NCI-H345 (cell line): ENCODE results near the gene OTUD3.
A peak's percentile ranks its signal among the peaks of the same experiment; 100 is the strongest.
"Not testable (repeated sequence)": the region's sequence is repeated elsewhere in the genome, so short reads cannot be mapped to it uniquely, and the experiment has no call there.

Experiments used
- DNase-seq: peaks from one replicate; lab custom pipeline; 2025; lab: John Stamatoyannopoulos, UW

The OTUD3 gene

GRCh38 chr1:19918057-19918456, 35.9 kb downstream of the OTUD3 start:
- DNase-seq: peak; percentile 76

- no peak for DNase-seq
Observed at GRCh38 chr1:19920132-19920710, 38.0 kb downstream of the OTUD3 start.

GRCh38 chr1:19921310-19921709, 39.1 kb downstream of the OTUD3 start:
- peak; percentile 90 for DNase-seq

- no peak for DNase-seq
Observed at GRCh38 chr1:19922015-19922688, 40.0 kb downstream of the OTUD3 start.

- no peak for DNase-seq
Observed at GRCh38 chr1:19923137-19923952, 41.1 kb downstream of the OTUD3 start, which contains the start of gene PLA2G2E. PLA2G2E (minus strand) TSS chr1:19923617; CDS start chr1:19923559, 58 bp downstream.

- no peak for DNase-seq
Observed at GRCh38 chr1:19923953-19924346, 41.8 kb downstream of the OTUD3 start.

- DNase-seq: no peak
Observed at GRCh38 chr1:19925342-19926070, 43.3 kb downstream of the OTUD3 start.

GRCh38 chr1:19926296-19927129, 44.3 kb downstream of the OTUD3 start:
- no peak for DNase-seq

GRCh38 chr1:19927130-19927421, 44.9 kb downstream of the OTUD3 start:
- not testable (repeated sequence) for DNase-seq

GRCh38 chr1:19932866-19933265, 50.7 kb downstream of the OTUD3 start:
- DNase-seq: no peak

GRCh38 chr1:19934336-19934735, 52.1 kb downstream of the OTUD3 start:
- no peak for DNase-seq

GRCh38 chr1:19936061-19936750, 54.0 kb downstream of the OTUD3 start:
- no peak for DNase-seq

- no peak for DNase-seq
Observed at GRCh38 chr1:19938472-19938871, 56.3 kb downstream of the OTUD3 start.

- DNase-seq: no peak
Observed at GRCh38 chr1:19940486-19941205, 58.5 kb downstream of the OTUD3 start.

GRCh38 chr1:19941206-19941568, 59.0 kb downstream of the OTUD3 start:
- no peak for DNase-seq

- DNase-seq: no peak
Observed at GRCh38 chr1:19942088-19942487, 59.9 kb downstream of the OTUD3 start.

- DNase-seq: no peak
Observed at GRCh38 chr1:19942657-19943056, 60.5 kb downstream of the OTUD3 start.

- no peak for DNase-seq
Observed at GRCh38 chr1:19945914-19946313, 63.7 kb downstream of the OTUD3 start.

GRCh38 chr1:19946331-19946751, 64.1 kb downstream of the OTUD3 start:
- no peak for DNase-seq

GRCh38 chr1:19946971-19947370, 64.8 kb downstream of the OTUD3 start:
- DNase-seq: no peak
